Breast epithelium (tissue), 3 donors: Measurements from ENCODE around the gene GNG7.

ENCODE experiments used
- POLR2A ChIP-seq: fragments of 450-650 bp; IDR thresholded peaks from one replicate; pipeline ENCODE4 v1.6.1; 2016; ENCODE audit warnings: antibody characterized with exemption, mild to moderate bottlenecking, moderate library complexity
- POLR2AphosphoS5 ChIP-seq, 3 donors: sonication (generic); formaldehyde crosslinking; IDR thresholded peaks; one replicate each; pipeline ENCODE4 v1.6.1; 2017; ENCODE audit warnings: antibody characterized with exemption in 3 of 3
- TF ChIP-seq, protein P1 (sequence below), 3 donors: fragments of 450-650 bp; IDR thresholded peaks; one replicate each; pipeline ENCODE4 v1.5.1; 2016 to 2017; ENCODE audit warnings: antibody characterized with exemption in 3 of 3, mild to moderate bottlenecking in 3 of 3, moderate library complexity in 3 of 3

DNA sequence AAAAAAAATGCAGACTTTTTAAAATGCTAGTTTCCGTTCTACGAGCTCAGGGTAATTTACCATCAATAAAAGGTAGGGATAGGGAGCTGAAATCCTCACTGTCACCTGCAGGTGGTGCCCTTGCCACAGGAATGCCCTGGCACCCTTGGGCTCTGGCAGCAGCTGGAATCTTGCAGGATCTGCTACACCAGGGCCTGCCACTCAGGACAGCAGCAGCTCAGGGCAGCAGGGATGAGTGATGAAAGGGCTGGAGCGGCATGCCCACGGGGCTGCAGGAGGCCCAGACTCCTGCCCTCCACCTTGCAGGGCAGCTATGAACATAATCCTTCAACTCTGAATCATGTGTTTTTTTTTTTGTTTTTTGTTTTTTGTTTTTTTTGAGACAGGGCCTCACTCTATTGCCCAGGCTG lies 54.0 kb downstream of the GNG7 start:
- TF ChIP-seq, protein P1, sequence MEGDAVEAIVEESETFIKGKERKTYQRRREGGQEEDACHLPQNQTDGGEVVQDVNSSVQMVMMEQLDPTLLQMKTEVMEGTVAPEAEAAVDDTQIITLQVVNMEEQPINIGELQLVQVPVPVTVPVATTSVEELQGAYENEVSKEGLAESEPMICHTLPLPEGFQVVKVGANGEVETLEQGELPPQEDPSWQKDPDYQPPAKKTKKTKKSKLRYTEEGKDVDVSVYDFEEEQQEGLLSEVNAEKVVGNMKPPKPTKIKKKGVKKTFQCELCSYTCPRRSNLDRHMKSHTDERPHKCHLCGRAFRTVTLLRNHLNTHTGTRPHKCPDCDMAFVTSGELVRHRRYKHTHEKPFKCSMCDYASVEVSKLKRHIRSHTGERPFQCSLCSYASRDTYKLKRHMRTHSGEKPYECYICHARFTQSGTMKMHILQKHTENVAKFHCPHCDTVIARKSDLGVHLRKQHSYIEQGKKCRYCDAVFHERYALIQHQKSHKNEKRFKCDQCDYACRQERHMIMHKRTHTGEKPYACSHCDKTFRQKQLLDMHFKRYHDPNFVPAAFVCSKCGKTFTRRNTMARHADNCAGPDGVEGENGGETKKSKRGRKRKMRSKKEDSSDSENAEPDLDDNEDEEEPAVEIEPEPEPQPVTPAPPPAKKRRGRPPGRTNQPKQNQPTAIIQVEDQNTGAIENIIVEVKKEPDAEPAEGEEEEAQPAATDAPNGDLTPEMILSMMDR (IDR thresholded peaks at IDR 0.05) = peak; percentile 81 to 95 (median 89)
- TF ChIP-seq POLR2A = no peak
- TF ChIP-seq POLR2AphosphoS5 (IDR thresholded peaks at IDR 0.05) = peak in 1 of 3 donors; percentile 41
